RPMI8226 (cell line): ENCODE data around the gene C22orf31.

Experiments
- DNase-seq: peaks from one replicate; pipeline ENCODE4 v3.0.0-alpha.2; 2015

The C22orf31 gene

GRCh38 chr22:29023172-29023796 is 38.3 kb downstream of the C22orf31 start:
- DNase-seq = no peak

GRCh38 chr22:29022101-29022817 is 39.4 kb downstream of the C22orf31 start:
- no peak for DNase-seq

- DNase-seq = no peak
Observed at GRCh38 chr22:29018293-29019189, 43.1 kb downstream of the C22orf31 start.

GRCh38 chr22:29016067-29016938 is 45.3 kb downstream of the C22orf31 start:
- no peak for DNase-seq

GRCh38 chr22:29014773-29015172 is 46.9 kb downstream of the C22orf31 start:
- DNase-seq = no peak

GRCh38 chr22:29014293-29014692 is 47.3 kb downstream of the C22orf31 start:
- no peak for DNase-seq

- no peak for DNase-seq
Observed at GRCh38 chr22:29012952-29013351, 48.7 kb downstream of the C22orf31 start.

GRCh38 chr22:29012101-29012433 is 49.6 kb downstream of the C22orf31 start:
- no peak for DNase-seq

GRCh38 chr22:29011240-29012100 is 50.2 kb downstream of the C22orf31 start:
- no peak for DNase-seq

- no peak for DNase-seq
Observed at GRCh38 chr22:29009148-29009547, 52.5 kb downstream of the C22orf31 start.
